Limb (tissue), 2 donors: Measurements from ENCODE around the gene SERGEF.

ENCODE experiments used
- DNase-seq, 2 donors: peaks; one replicate each; pipeline ENCODE4 v3.0.0-alpha.2; 2016; ENCODE audit errors: extremely low spot score in 2 of 2

SERGEF gene

DNA sequence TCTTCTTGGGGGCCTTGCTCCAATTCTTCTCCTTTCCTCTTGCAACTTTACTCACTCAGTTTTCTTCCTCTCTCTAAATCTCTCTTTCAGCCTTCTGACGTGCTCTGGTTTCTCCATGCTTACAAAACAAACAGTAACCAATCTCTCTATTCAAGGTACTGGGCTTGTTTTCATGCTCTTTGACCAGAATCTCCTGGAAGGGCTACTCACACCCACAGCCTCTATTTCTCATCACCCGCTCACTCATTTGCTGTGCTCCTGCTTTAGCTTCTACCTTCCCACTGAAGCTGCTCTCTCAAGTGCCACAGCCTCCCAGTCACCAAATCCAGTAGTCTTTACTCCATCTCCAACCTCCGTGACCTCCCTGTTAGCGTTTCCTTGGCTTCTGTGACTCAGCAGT, 60.4 kb downstream of the SERGEF start:
- no peak for DNase-seq

DNA sequence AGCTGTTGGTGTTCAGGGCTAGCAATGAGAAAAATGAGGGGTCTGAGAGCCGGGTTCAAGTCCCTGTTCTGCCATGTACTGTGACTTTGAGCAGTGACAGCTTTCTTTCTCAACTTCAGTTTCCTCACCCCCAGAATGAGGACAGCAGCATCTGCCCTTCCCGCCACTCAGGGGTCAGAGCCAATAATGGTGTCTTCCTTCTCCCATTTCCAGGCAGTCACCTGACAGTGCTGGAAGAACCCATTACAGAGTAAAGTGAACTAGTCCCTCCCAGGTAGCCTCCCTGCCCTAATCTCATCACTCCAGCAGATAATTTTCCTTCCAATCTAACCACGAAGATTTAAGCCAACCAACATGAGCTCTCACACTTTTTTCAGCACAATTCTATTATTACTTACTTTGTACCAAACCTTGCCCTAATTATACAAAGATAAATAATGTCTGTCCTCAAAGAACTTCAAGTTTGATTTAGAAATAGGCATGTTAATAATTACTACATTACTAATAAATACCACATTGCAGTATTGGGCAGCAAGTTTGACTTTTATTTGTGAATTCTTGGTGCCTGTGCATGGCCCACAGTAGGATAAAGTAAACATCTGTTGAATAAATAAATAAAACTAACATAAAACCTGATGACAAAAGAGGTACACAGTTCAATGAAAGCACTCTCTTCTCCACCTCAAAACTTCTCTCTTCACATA, 61.0 kb downstream of the SERGEF start:
- no peak for DNase-seq

DNA sequence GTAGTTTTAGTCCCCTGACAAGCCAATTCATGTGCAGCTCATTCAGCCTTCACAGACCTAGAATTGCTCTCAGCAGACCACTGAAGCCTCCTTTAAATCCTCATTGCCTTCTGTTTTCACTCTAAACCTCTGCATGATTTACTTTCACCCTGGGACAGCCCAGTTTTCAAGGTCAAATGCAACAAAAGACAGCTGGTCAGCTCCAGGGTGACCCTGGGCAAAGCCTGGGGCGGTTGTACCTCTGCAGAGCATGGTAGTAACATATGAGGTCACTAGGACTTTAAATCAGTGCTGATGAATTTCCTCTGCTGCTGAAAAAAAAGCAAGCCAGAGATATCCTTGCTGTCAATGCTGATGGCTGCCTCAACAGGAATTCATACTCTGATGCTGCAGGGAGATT, 62.2 kb downstream of the SERGEF start:
- no peak for DNase-seq

DNA sequence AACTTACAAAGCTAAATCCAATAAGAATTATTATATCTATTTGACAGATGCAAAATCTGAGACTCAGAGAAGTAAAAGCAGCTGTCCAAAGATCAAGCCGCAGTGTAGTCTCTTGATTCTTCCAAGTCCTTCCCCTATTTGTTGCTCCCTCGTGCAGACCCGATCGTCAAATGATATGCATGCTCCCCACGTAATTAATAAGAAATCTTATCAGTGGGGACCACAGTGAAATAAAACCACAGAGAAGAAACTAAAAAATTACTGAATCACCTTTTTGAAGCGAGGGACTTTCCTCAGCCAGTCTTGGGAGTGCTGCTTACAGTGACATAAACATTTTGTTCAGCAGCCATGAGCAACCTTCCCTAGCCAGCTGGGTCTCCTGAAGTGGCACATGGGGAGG, 64.6 kb downstream of the SERGEF start:
- no peak for DNase-seq

DNA sequence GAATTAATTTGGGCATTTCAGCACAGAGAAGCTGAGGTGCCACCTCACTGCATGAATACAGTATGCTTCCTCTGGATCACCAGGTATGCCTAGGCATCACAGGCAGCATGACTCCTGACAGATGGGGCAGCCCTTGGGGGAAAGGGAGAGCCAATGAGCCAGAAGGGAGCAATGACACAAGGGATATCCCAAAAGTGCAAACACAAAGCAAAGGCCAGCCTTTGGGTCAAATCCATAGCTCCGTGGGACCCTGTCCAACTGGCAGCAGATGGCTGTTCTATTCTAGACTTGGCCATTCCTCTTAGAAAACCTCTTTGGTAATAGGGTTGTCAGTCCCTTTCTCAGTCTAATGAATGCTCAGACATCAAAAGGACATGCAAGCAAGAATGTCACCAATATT, 73.3 kb downstream of the SERGEF start:
- no peak for DNase-seq

DNA sequence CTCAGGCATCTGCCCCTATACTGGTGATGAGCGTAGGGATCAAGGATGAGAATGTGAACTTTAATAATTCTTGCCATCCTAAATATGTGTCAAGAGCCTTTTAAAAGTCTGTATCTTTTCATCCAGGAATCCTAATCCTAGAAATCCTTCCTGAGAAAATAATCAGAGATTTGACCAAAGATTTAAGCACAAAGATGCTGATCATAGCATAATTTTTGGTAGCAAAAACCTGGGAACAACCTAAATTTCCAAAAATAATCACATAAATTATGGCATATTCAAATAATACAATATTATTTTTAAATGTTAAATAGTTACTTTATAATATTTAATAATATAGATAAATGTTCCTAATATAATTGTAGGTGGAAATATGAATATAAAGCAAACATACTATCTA, 76.1 kb downstream of the SERGEF start:
- DNase-seq: no peak

DNA sequence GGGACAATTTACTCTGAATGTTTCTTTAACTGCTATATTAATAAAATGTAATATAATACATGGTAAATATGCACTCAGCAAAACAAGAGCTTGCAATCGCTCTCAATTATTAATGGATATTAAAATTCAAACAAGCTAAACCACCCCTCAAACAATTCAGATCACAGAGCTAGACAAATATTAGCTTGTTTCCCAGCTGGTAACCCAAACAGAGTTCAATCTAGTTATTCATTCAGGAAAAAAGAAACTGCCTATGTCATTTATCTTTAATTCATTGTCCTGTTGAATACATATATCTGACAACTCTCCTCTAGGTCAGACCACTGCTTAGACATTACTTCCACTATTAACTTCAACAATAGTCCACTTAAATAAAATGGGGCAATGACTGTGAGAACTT, 78.7 kb downstream of the SERGEF start:
- DNase-seq: no peak

DNA sequence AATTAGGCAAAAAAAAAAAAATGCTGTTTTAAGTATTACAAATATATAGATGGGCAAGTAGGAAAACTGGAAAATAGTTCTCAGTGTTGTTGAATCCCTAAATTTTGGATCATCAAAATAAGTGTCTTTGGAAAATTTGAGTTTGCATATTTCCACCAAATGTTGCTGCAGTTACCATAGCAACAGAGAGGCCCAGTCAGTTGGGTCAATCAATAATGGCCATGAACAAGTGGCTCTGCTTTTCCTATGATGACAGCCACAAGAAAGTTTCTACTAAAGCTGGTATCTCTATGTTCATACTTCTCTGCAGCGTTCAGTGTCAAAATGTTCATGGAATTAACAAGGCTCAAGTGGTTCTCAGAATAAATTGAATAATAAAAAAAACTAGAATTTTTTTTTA, 79.1 kb downstream of the SERGEF start:
- DNase-seq: no peak

DNA sequence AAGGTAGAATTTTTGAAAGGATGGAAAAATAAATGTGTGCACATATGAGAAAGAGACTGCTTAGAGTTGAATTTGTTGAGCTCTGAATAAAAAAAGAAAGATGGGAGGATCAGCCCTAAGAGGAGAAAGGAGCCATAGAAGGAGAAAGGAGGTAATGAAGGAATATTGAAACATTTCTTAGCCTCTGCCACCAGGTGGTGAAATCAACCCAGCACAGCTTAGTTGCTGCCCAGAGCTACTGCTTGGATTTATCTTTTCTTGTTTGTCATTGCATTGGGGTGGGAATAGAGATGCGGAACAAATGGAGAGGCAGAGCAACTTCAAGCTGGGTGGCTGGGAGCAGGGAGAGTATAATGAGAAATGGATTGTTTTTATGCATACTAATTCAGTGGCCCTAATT, 80.4 kb downstream of the SERGEF start:
- DNase-seq: no peak

DNA sequence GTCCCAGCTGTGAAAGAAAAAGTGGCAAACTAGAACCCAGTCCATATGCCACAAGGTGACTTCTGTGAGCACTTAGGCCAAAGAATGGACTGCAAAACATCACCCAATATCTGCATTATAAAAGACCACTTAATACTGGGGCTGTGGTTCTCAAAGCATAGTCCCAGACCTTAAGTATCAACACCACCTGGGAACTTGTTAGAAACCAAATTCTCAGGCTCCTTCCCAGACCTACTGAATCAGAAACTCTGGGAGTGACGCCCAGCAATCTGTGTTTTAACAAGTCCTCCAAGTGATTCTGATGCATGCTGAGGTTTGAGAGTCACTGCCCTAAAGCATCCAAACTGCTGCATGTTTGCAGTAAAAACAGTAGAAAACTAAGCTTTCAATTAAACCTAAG, 81.3 kb downstream of the SERGEF start:
- no peak for DNase-seq

DNA sequence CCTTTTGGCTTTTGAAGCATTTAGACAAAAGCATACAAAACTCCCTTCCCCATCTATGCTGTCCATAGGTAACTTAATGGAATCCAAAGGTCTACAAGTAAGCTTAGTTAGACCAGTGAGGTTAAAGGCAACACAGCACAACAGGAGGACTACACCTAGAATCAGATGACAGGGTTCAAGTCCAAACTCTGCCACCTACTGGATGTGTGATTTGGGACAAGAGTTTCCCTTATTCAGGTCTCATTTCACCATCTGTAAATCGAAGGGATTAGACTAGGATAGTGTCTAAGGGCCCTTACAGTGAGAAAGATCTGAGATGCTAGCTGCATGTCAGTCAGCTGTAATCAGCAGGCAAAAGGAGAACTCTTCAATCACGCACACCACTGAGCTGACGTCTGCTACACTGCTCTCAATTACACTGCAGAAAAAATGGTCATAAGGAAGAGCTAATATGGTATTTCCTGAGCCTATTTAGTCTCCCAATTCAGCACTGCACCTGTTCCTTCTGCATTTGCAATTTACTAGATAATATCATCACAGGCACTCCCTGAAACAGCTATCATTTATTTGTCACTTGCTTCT, 82.2 kb downstream of the SERGEF start:
- DNase-seq: no peak

DNA sequence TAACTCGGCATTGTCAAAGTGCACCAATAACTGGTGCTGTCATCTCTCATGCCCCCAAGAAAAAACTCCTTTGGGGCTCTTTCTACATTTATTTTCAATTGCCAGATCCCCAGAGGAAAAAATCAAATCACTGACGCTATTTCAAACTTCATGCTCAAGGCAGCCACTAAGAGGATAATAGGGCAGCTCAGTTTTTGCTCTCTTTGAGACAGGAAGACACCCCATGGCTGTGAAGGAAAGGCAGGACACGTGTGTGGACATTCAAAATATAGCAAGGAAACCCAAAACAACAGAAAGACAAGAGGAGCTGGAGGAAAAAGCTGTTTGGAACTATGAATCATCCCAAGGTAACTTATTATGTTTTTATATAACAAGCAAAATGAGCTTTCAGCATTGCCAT, 83.7 kb downstream of the SERGEF start:
- no peak for DNase-seq

DNA sequence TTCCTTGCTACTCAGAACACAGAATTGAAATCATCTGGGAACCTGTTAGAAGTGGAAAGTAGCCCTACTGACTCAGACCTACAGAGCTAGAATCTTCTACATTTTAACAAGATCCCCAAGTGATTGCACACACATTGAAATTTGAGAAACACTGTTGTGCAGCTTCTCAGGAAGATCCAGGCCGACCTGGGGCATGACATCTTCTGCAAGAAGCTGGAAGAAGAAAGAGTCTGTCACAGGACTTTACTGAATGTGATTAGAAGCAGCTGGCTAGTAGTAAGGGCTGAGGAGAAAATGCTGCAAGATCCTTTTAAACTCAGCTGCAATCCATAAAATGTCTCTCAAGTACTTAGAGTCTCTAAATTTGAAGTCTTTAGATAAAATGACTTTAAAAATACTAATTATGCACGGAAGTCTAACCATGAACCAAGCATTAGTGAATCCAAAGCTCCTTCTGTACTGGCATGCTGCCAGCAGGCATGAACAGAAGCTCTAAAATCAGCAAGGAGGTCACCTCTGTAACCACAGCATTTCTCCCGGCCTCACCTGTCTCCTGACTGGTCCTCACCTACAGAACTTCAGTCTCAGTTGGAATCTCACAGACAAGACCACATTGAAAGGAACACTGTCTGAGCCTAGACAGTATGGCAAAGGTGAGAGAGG, 85.0 kb downstream of the SERGEF start:
- DNase-seq: no peak

DNA sequence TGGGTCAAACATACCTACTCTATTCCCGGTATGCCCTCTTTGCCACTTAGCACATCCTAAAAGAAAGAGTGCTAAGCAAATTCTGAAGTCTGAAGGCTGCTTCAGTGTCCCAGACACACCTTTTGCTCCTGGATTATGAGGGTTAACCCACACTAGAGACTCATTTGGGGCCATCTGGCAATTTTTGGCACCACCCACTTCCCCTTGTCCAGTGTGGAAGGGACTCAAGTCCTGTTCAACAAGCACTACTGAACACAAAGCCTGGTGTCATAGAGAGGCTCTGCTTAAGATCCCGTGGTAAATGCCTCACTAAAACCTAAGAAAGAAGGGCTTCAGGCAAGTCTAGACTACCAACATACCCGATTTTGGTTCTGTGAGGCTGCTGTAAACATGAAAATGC, 85.8 kb downstream of the SERGEF start:
- no peak for DNase-seq

DNA sequence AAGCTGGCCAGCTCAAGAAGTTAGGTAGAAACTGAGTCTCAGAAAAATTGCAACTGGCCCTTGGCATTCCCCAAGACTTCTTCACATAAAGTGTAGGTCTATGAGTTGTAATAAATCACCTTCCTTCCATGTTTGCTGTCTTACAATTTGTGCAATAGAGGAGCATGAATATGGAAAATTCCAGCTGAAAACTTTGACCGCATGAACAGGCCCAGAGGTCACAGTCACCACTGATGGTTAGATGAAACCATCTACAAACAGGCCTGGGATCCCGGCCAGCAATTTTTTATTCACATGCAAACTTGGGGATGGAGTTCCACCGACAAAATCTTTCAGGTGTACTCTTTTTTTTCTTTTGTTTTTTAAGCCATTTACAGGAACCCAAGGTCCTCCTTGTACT, 88.1 kb downstream of the SERGEF start:
- no peak for DNase-seq

DNA sequence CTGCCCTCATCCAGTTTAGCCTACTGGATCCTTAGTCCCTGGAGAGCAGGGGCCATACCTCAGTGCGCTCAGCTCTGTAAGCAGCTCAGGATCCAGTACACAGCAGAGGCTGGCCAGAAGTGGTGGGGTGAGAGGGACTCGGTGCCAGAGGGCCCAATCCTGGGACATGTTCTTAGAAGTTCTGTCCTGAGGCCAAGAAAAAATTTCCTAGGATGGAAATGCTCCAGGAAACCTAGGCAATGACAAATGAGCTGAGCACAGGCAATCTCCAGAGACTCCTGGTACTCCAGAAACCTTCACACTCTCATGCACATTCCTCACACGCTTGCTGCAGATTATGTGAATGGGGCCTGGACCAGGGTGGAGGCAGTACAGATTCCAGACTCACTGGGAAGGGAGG, 89.6 kb downstream of the SERGEF start:
- DNase-seq: no peak

DNA sequence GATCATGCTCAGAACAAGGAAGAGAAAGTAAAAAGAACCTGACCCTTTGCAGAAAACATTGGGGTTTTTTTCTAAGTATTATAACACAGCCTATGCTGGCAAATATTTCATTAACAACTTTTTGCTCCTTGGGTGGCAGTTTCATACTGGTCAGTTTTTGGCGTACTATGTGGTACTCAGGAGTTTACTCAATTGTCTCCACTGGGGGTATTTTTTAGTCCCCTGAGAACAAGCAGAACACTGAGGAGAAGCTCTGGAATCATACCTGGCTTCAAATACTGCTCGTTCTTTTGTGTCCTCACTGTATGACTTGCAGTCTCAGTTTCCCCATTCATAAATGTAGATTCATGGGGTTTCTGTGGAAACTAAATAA, 90.4 kb downstream of the SERGEF start:
- DNase-seq: no peak

DNA sequence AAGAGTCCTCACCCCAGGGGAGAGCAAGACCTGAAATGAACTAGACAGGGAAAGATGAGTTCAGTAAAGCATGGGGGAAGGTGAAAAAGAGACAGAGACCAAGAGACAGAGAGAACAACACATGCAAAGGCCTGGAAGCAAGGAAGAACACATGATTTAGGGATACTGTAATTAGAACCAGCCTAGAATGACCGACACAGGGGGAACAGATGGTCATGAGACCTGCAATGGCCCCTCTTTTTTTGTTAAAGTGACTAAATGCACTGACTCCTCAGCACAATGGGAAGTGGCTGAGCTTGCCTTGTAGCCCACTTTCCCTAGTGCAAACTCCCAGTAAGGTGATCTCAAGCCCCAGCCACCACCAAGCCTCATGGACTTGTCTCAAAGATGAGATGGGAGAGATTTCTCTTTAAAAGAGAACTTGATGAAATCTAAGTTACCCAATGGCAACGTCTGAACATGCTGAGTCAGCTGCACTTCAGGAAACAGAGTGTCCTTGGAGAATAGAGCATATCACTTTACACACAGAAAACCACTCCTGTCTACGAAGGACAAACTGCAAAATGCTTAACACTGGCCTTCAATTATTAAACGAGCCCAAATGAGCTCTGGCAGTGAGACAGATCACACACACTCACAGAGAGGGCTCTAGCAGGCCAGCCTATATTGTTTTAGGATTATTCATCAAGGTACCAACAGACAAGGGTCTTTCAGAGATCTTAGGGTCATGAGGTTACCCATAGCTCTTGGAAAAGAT, 91.0 kb downstream of the SERGEF start:
- DNase-seq: no peak

DNA sequence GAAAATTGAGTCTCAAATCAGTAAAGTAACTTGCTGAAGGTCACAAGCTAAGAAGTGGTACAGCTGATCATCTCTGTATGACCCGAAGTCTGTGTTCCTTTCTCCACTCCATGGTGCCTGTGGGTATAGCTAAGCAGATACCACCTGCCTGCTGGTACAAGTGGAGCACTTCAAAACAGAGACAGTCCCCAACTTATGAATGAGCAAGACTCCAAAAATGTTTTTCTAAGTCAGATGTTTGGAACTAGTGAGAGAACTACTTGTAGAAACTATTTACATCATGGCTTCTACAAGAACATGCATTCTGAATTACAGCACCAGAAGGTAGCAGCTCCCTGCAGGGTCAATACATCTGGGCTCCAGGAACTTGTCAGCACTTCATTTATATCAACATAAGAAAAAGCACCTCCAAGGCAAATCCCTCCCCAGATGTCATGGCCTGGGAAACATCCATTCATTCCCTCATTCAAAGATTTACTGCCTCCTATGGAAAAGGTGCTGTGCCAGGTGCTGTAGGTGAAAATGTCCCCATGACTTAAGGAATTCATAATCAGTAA, 94.7 kb downstream of the SERGEF start:
- no peak for DNase-seq

DNA sequence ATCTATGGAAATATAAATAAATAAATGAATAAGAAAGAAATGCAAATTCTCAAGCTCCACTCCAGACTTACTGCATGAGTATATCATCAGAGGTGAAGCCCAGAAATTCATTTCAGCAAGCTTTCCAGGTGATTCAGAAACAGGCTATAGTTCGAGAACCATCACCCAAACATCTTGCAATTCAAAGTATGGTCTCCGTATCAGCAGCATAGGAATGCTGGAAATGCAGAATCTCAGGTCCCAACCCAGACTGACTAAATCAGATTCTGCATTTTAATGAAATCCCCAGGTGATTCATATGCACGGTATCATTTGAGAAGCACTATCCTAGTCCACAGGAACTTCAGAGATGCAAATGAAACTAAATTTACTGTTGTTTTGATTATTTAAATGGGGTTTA, 95.3 kb downstream of the SERGEF start:
- DNase-seq: no peak

DNA sequence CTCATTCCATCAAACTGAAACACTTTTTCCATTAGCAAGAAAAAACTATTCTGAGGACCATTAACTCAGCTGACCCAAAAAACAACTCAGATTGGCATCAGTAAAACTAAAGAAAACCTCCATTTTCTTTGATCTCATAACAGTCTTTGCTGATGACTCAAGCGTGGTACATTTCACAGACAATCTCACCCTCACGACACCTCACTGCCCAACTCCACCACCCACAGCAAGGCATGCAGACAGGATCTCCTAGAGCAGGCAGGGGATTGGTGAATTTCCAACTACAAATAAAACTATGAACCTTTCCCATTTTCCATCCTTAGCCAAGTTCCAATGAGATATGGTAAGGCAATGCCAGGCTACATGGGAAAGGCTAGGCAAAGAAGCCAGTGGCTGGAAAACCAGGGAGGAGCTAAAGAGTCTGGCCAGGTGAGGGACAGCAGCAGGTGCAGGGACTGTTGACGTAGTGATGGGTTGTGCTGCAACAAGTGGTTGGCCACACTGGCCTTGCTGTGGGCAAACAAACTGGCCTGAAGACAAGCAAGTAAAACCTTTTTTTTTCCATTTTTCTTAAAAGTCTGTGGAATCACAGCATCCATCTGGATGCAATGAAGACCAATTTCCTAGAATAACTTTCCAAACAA, 97.2 kb downstream of the SERGEF start:
- DNase-seq: no peak

DNA sequence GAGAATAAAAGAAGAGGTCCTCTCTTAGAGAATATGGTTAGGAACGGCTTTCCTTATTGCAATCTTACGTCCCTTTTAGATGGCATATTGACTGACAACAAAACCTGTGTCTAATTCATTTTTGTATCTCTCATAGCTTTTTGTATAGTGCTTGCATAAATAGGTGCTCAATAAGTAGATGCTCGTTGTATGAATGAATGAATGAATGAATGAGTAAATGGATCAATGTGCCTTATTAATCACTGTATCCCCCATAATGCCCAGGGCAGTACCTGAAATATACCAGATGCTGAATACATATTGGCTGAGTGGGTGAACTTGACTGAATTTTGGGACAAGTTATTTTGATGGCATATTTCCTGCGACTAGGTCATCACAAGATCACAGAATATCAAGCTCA, 97.9 kb downstream of the SERGEF start:
- DNase-seq: no peak
